Activated naive CD8-positive, alpha-beta T cell treated with anti-CD3 and anti-CD28 coated beads, Interleukin-2, amount 50 U/mL, for 24 hours (primary cell): ENCODE measurements around the gene PELI1.

Experiments used
- ATAC-seq: fragments of 150-1000 bp; cut with Tn5 transposase; one replicate; pipeline ENCODE4 v1.10.0; 2021
- DNase-seq: peaks from one replicate; pipeline ENCODE4 v3.0.0; 2021
- H3K27ac Mint-ChIP-seq: one replicate; pipeline ENCODE4 v1.8.0; 2021; ENCODE audit warnings: mild to moderate bottlenecking, mixed read lengths
- H3K27me3 Mint-ChIP-seq: one replicate; pipeline ENCODE4 v1.8.0; 2021; ENCODE audit warnings: mixed read lengths
- H3K36me3 Mint-ChIP-seq: one replicate; pipeline ENCODE4 v1.8.0; 2021; ENCODE audit warnings: low read depth, mixed read lengths
- H3K4me1 Mint-ChIP-seq: one replicate; pipeline ENCODE4 v1.8.0; 2021; ENCODE audit warnings: mixed read lengths
- H3K4me3 Mint-ChIP-seq: one replicate; pipeline ENCODE4 v1.8.0; 2021; ENCODE audit warnings: mild to moderate bottlenecking, moderate library complexity, mixed read lengths
- H3K9me3 Mint-ChIP-seq: one replicate; pipeline ENCODE4 v1.8.0; 2021; ENCODE audit warnings: mixed read lengths

Gene PELI1

DNA sequence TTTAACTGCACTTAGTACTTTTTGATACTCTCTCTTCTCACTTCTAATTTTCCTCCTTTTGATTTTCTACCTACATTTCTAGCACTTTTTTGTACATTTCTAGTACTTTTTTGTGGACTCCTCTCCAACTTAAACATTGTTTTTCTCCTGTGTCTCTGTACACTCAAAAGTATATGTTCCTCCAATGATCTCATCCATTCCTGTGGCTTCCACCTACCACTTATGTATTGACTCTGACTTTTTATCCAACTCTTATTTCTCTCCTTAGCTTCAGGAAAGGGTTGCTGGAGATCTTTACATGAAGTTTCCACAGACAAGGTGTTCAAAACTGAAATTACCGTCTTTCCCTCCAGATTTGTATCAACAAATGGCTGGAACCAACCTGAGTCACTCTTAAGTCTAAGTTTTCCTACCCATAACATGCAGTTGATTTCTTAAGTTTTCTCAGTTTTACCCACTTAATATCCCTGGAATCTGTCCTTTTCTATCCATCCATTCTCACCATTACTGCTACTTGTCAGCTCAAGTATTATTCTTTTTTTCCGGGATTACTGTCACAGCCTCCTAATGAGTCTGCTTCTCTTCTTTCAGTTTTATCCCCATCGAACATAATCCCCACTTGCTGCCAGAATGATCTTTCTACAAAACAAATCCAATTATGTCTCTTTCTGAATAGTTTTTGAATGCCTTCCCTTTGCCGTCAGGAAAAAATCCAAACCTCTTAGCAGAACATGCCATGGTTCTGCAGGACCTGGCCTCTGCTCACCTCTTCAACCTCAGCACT, 22.6 kb upstream of the PELI1 start:
- ATAC-seq = no peak
- Mint-ChIP-seq H3K9me3 (no peaks in the 10 kb centered on the region), H3K27me3 (no peaks in the 10 kb centered on the region), H3K4me1 (no peaks in the 10 kb centered on the region), H3K27ac (no peak overlapping the region), H3K36me3 (no peaks in the 10 kb centered on the region), H3K4me3 (no peak overlapping the region)
- DNase-seq = no peak

DNA sequence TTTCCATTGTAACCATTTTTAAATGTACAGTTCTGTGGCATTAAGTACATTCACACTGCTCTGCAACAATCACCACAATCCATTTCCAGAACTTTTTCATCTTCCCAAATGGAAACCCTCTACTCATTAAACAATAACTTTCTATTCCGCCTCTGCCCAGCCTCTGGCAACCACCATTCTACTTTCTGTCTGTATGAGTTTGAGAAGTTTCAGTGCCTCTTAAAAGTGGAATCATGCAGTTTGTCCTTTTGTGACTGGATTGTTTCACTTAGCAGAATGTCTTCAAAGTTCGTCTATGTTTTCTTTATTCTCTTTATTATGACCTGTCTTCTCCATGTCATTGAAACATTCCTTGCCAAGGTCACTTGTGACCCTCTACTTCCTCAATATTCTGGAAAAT, 22.0 kb upstream of the PELI1 start:
- Mint-ChIP-seq H3K27me3 (no peaks in the 10 kb centered on the region), H3K4me1 (no peaks in the 10 kb centered on the region), H3K9me3 (no peaks in the 10 kb centered on the region), H3K27ac (no peak overlapping the region), H3K4me3 (no peak overlapping the region), H3K36me3 (no peaks in the 10 kb centered on the region)
- no peak for ATAC-seq
- DNase-seq = no peak

- no peaks in the 10 kb centered on the region for H3K27me3 Mint-ChIP-seq
- H3K4me3 Mint-ChIP-seq = no peak overlapping the region
- DNase-seq = no peak
- no peaks in the 10 kb centered on the region for H3K9me3 Mint-ChIP-seq
- H3K4me1 Mint-ChIP-seq = no peaks in the 10 kb centered on the region
- no peak overlapping the region for H3K27ac Mint-ChIP-seq
- no peak for ATAC-seq
- H3K36me3 Mint-ChIP-seq = no peaks in the 10 kb centered on the region
Measured at GRCh38 chr2:64165706-64166105, 21.5 kb upstream of the PELI1 start.

GRCh38 chr2:64164629-64165028, 20.4 kb upstream of the PELI1 start:
- Mint-ChIP-seq H3K27me3 (no peaks in the 10 kb centered on the region), H3K36me3 (no peaks in the 10 kb centered on the region), H3K27ac (no peak overlapping the region), H3K9me3 (no peaks in the 10 kb centered on the region), H3K4me1 (no peaks in the 10 kb centered on the region), H3K4me3 (no peak overlapping the region)
- DNase-seq = no peak
- no peak for ATAC-seq

GRCh38 chr2:64162516-64162915, 18.3 kb upstream of the PELI1 start:
- no peak overlapping the region for H3K4me3 Mint-ChIP-seq
- ATAC-seq (no peak), DNase-seq (no peak)
- no peaks in the 10 kb centered on the region for H3K27me3 Mint-ChIP-seq
- no peaks in the 10 kb centered on the region for H3K9me3 Mint-ChIP-seq
- no peaks in the 10 kb centered on the region for H3K4me1 Mint-ChIP-seq
- H3K36me3 Mint-ChIP-seq = no peaks in the 10 kb centered on the region
- H3K27ac Mint-ChIP-seq = no peak overlapping the region

- ATAC-seq (no peak), DNase-seq (no peak)
- no peaks in the 10 kb centered on the region for H3K4me1 Mint-ChIP-seq
- no peaks in the 10 kb centered on the region for H3K36me3 Mint-ChIP-seq
- no peaks in the 10 kb centered on the region for H3K9me3 Mint-ChIP-seq
- H3K27ac Mint-ChIP-seq = no peak overlapping the region
- H3K27me3 Mint-ChIP-seq = no peaks in the 10 kb centered on the region
- H3K4me3 Mint-ChIP-seq = no peak overlapping the region
Measured at GRCh38 chr2:64157792-64158191, 13.6 kb upstream of the PELI1 start.

GRCh38 chr2:64153811-64154210, 9.6 kb upstream of the PELI1 start:
- no peaks in the 10 kb centered on the region for H3K4me1 Mint-ChIP-seq
- no peak for ATAC-seq
- H3K9me3 Mint-ChIP-seq = no peaks in the 10 kb centered on the region
- no peak overlapping the region for H3K4me3 Mint-ChIP-seq
- no peak overlapping the region for H3K27ac Mint-ChIP-seq
- DNase-seq = no peak
- no peaks in the 10 kb centered on the region for H3K27me3 Mint-ChIP-seq
- no peaks in the 10 kb centered on the region for H3K36me3 Mint-ChIP-seq

- no peaks in the 10 kb centered on the region for H3K4me1 Mint-ChIP-seq
- ATAC-seq = no peak
- no peaks in the 10 kb centered on the region for H3K9me3 Mint-ChIP-seq
- H3K36me3 Mint-ChIP-seq = no peaks in the 10 kb centered on the region
- DNase-seq = no peak
- no peak overlapping the region for H3K27ac Mint-ChIP-seq
- H3K4me3 Mint-ChIP-seq = no peak overlapping the region
- no peaks in the 10 kb centered on the region for H3K27me3 Mint-ChIP-seq
Measured at GRCh38 chr2:64151476-64151875, 7.3 kb upstream of the PELI1 start.

DNA sequence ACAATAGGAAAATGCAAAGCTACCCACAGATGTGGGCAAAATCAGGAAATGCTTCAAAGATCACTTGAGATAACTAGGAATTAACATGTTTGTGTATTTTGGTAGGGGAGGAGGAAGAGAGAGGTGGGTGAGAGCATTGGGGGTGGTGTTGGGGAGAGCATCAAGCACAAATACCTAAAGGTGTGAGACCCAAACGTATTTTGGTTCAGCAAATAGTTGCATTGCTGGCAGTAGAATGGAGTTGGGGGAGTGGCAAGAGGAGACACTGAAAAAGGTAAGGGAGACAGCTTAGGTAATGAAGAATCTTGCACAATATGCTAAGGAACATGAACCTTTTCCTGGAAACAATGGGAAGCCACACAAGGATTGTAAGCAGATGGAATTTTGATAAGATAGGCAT, 1.5 kb upstream of the PELI1 start:
- no peaks in the 10 kb centered on the region for H3K36me3 Mint-ChIP-seq
- no peak overlapping the region for H3K27ac Mint-ChIP-seq
- no peaks in the 10 kb centered on the region for H3K9me3 Mint-ChIP-seq
- no peak for DNase-seq
- peaks cover 18% of the 10 kb centered on the region for H3K4me1 Mint-ChIP-seq
- H3K27me3 Mint-ChIP-seq = no peaks in the 10 kb centered on the region
- H3K4me3 Mint-ChIP-seq = no peak overlapping the region
- no peak for ATAC-seq

DNA sequence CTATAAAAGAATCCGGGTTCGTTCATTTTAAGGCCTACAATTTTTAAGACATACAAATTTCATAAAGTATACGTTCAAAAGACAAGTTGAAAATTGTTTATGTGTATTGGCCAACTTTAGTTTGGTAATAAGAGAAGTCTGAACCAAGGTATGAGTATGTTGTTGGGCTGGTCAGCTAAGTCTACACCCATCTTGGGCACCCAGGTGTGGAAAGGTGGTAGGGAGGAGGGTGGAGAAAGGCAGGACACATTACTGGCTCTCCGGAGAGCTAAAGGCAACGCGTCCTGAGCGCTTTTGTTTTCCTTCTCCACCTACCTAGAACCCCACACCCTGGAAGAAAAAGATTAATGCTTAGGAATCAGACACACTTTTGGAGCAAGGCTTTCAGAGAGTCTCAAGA, 899 bp upstream of the PELI1 start:
- Mint-ChIP-seq H3K4me1 (peaks cover 24% of the 10 kb centered on the region), H3K4me3 (no peak overlapping the region), H3K36me3 (no peaks in the 10 kb centered on the region), H3K9me3 (no peaks in the 10 kb centered on the region), H3K27ac (no peak overlapping the region), H3K27me3 (no peaks in the 10 kb centered on the region)
- DNase-seq (no peak), ATAC-seq (no peak)

DNA sequence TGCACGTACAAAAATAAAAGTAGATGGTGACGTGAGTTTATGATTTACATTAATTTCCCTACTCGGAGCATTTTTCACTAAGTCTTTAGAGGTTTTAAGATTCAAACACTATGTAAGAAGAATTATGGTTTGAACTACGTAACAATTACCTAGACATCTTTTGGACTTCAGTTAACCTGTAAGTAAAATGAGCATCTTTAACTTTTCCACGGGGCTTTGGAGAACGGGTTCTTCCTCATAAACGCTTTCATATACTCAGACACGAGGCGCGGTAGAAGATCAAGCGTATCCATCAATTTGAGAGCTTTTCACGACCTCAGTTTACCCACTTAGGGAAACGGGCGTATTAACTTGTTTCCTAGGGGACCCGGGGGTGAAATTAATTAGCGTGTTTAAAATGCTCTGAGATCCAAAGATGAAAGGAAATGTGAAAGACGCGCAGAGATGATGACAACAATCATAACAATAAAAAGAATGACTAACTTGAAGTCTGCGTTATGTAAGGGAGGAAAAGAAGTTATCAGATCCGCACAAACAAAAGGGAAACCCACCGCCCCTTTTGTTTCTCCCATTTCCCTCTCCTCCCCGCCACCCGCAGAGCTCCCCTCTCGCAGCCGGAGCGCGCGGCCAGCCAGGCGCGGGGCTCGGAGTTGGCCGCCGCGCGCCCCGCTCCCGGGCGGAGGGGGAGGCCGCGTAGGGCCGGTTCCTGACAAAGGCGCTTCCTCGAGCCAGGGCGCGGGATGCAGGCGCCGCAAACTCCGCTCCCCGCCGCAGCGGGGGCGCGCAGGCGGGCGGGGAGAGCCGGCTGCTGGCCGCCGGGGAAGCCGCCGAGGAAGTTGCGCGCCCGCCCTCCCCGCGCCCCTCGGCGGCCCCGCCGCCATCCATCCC, 807 bp downstream of the PELI1 start:
- Mint-ChIP-seq H3K27me3 (no peaks in the 10 kb centered on the region), H3K27ac (peak overlapping the region; percentile 92), H3K9me3 (no peaks in the 10 kb centered on the region), H3K4me1 (peaks cover 41% of the 10 kb centered on the region), H3K36me3 (peaks cover 10% of the 10 kb centered on the region), H3K4me3 (peak overlapping the region; percentile 92)
- DNase-seq (peak; percentile 34), ATAC-seq (peak; percentile 6)

DNA sequence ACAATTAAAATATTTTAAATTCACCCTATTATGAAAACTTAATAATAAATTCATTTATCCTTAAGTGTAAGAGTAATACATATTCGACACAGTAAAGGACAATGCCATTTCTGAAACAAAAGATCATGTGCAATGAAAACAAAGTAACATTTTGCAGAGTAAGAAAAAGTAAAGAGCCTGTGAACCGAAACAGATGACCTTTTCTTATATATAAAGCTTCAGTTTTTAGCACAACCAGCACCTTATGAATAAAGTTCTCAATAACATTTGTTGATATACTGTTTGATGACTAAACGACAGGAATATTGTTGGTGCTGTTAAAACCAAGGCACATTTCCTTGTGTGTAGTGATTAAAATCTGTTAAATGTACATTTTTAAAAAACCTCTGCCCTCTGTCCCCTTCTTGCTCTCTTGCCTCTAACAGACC, 1.5 kb downstream of the PELI1 start:
- Mint-ChIP-seq H3K4me3 (peak overlapping the region; percentile 92), H3K27me3 (no peaks in the 10 kb centered on the region), H3K36me3 (peaks cover 15% of the 10 kb centered on the region), H3K4me1 (peaks cover 48% of the 10 kb centered on the region), H3K9me3 (no peaks in the 10 kb centered on the region), H3K27ac (peak overlapping the region; percentile 92)
- DNase-seq (no peak), ATAC-seq (no peak)

- DNase-seq (no peak), ATAC-seq (peak; percentile 26)
- H3K36me3 Mint-ChIP-seq = peaks cover 15% of the 10 kb centered on the region
- no peaks in the 10 kb centered on the region for H3K9me3 Mint-ChIP-seq
- H3K27me3 Mint-ChIP-seq = no peaks in the 10 kb centered on the region
- H3K4me1 Mint-ChIP-seq = peaks cover 57% of the 10 kb centered on the region
- H3K27ac Mint-ChIP-seq = peak overlapping the region; percentile 92
- peak overlapping the region; percentile 92 for H3K4me3 Mint-ChIP-seq
Measured at GRCh38 chr2:64141674-64142405, 2.4 kb downstream of the PELI1 start.

DNA sequence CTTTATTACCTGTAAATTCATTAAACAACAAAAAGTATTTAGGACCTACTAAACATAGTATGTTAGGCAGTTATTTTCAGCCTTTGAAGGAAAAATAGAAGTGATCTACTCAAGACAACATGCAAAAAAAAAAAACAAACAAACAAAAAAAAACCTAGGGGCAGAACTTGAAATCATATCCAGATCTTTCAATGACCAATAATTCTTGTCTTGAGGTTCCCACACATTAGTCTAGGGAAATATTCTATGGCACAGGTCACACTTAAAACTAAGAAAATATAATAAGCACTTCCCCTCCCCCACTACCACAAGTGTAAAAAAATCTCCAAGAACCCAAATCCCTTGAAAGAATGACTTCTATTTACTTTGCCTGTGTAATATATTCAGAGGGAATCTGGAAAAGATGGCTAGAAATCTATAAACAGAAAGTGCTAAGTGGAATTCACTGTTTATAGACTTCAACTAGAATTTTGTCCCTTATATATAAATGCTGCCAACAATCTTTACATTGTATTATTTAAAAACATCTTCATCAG, 3.5 kb downstream of the PELI1 start:
- Mint-ChIP-seq H3K9me3 (no peaks in the 10 kb centered on the region), H3K4me3 (peak overlapping the region; percentile 50), H3K27ac (peak overlapping the region; percentile 92), H3K27me3 (no peaks in the 10 kb centered on the region), H3K4me1 (peaks cover 68% of the 10 kb centered on the region), H3K36me3 (peaks cover 17% of the 10 kb centered on the region)
- ATAC-seq (no peak), DNase-seq (no peak)
